Fibroblast of skin of right biceps (primary cell): ENCODE measurements around the gene COL18A1.

Source experiments
- DNase-seq: peaks from one replicate; pipeline ENCODE4 v3.0.0-alpha.2; 2013

Gene COL18A1

GRCh38 chr21:45383615-45384201 lies 21.3 kb upstream of the COL18A1 start:
- no peak for DNase-seq

GRCh38 chr21:45384656-45385548 lies 20.1 kb upstream of the COL18A1 start:
- no peak for DNase-seq

- no peak for DNase-seq
These were observed 19.4 kb upstream of the COL18A1 start for GRCh38 chr21:45385549-45386050.

GRCh38 chr21:45386336-45386727 lies 18.6 kb upstream of the COL18A1 start:
- DNase-seq: no peak

- DNase-seq: peak; percentile 88
These were observed 18.1 kb upstream of the COL18A1 start for GRCh38 chr21:45386728-45387371.

GRCh38 chr21:45387506-45387905 lies 17.5 kb upstream of the COL18A1 start:
- no peak for DNase-seq

- no peak for DNase-seq
These were observed 16.9 kb upstream of the COL18A1 start for GRCh38 chr21:45388011-45388521.

- no peak for DNase-seq
These were observed 16.2 kb upstream of the COL18A1 start for GRCh38 chr21:45388611-45389296.

- DNase-seq: no peak
These were observed 14.7 kb upstream of the COL18A1 start for GRCh38 chr21:45390121-45390751.

GRCh38 chr21:45390831-45391742 lies 13.9 kb upstream of the COL18A1 start:
- no peak for DNase-seq

GRCh38 chr21:45391743-45392572 lies 13.0 kb upstream of the COL18A1 start:
- no peak for DNase-seq

- no peak for DNase-seq
These were observed 12.4 kb upstream of the COL18A1 start for GRCh38 chr21:45392573-45392971.

- DNase-seq: no peak
These were observed 11.9 kb upstream of the COL18A1 start for GRCh38 chr21:45393021-45393420.

GRCh38 chr21:45393833-45394638 lies 10.9 kb upstream of the COL18A1 start:
- no peak for DNase-seq

- no peak for DNase-seq
These were observed 8.4 kb upstream of the COL18A1 start for GRCh38 chr21:45396620-45396995.

- no peak for DNase-seq
These were observed 7.6 kb upstream of the COL18A1 start for GRCh38 chr21:45397381-45397780.

- DNase-seq: no peak
These were observed 3.9 kb upstream of the COL18A1 start for GRCh38 chr21:45401054-45401518.

- no peak for DNase-seq
These were observed 2.8 kb upstream of the COL18A1 start for GRCh38 chr21:45401916-45402900.
